KMS-11 (cell line): Measurements from ENCODE around the gene NXN.

ENCODE experiments used
- H2AFZ ChIP-seq: fragments of 200-600 bp; sonication (generic); 2 replicates; pipeline ENCODE4 v1.6.1; 2016; ENCODE audit warnings: antibody characterized with exemption, mixed run types, low read depth
- H3K27ac ChIP-seq: fragments of 200-600 bp; sonication (generic); 2 replicates; pipeline ENCODE4 v1.6.1; 2016; ENCODE audit warnings: mild to moderate bottlenecking, mixed run types
- H3K27me3 ChIP-seq: fragments of 200-600 bp; sonication (generic); 2 replicates; pipeline ENCODE4 v1.6.1; 2017; ENCODE audit warnings: mild to moderate bottlenecking, low read depth, mixed run types, moderate library complexity; ENCODE audit not compliant: insufficient read depth
- H3K36me3 ChIP-seq: fragments of 200-600 bp; sonication (generic); 2 replicates; pipeline ENCODE4 v1.6.1; 2017; ENCODE audit warnings: mild to moderate bottlenecking, mixed run types; ENCODE audit not compliant: insufficient read depth
- H3K4me1 ChIP-seq: fragments of 200-600 bp; sonication (generic); 2 replicates; pipeline ENCODE4 v1.6.1; 2016; ENCODE audit warnings: mild to moderate bottlenecking, low read depth, mixed run types; ENCODE audit not compliant: poor library complexity, severe bottlenecking
- H3K4me2 ChIP-seq: fragments of 200-600 bp; sonication (generic); 2 replicates; pipeline ENCODE4 v1.7.0; 2016; ENCODE audit warnings: mild to moderate bottlenecking, mixed run types
- H3K4me3 ChIP-seq: fragments of 200-600 bp; sonication (generic); IDR thresholded peaks from 2 replicates; pipeline ENCODE4 v1.6.1; 2017; ENCODE audit warnings: low read depth, low read length, mixed read lengths; ENCODE audit not compliant: insufficient read depth
- H3K79me2 ChIP-seq: fragments of 200-600 bp; sonication (generic); 2 replicates; pipeline ENCODE4 v1.6.1; 2016; ENCODE audit warnings: low read depth, mixed run types; ENCODE audit not compliant: insufficient read depth
- H3K9ac ChIP-seq: fragments of 200-600 bp; sonication (generic); 2 replicates; pipeline ENCODE4 v1.6.1; 2016; ENCODE audit warnings: mild to moderate bottlenecking, mixed run types
- H4K20me1 ChIP-seq: fragments of 200-600 bp; sonication (generic); 2 replicates; pipeline ENCODE4 v1.6.1; 2016; ENCODE audit warnings: mild to moderate bottlenecking, mixed run types; ENCODE audit not compliant: insufficient read depth
- TF ChIP-seq, protein P1 (sequence below): fragments of 200-600 bp; sonication (generic); conservative IDR thresholded peaks from 2 replicates; pipeline ENCODE4 v1.6.1; 2017; ENCODE audit warnings: low read depth, mild to moderate bottlenecking, antibody characterized with exemption, low read length, moderate library complexity, mixed read lengths

NXN gene

DNA sequence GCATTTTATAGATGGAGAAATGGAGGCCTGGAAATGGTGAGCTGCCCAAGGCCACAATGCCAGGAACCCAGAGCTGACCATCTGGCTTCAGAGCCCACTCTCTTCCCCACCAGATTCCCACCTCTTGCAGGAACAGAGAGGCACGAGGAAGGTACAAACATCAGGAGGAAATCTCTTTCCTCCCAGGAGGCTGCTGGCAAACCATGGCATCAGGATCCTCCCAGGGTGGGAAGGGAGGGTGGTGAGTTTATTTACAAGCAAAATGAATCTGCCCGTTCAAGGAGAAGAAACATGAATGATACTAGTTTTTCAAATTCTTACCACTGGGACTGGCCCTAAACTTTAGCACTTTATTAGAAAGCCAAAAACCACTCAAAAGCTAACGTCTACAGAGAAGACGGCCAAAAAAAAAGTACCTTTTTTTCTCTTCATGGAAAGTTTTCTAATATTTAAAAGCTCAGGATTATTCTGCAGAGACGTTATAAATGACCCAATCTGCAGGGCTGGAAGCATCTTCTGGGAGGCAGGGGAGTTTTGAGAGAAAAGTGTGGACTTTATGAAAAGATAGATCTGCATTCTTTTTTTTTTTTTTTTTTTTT lies 79.1 kb downstream of the NXN start:
- no peak overlapping the region for H3K4me2 ChIP-seq
- no peaks in the 10 kb centered on the region for H3K79me2 ChIP-seq
- H2AFZ ChIP-seq, result no peak overlapping the region
- H3K9ac ChIP-seq, result no peak overlapping the region
- no peak overlapping the region for H3K27ac ChIP-seq
- H3K4me1 ChIP-seq, result no peaks in the 10 kb centered on the region
- TF ChIP-seq, protein P1, sequence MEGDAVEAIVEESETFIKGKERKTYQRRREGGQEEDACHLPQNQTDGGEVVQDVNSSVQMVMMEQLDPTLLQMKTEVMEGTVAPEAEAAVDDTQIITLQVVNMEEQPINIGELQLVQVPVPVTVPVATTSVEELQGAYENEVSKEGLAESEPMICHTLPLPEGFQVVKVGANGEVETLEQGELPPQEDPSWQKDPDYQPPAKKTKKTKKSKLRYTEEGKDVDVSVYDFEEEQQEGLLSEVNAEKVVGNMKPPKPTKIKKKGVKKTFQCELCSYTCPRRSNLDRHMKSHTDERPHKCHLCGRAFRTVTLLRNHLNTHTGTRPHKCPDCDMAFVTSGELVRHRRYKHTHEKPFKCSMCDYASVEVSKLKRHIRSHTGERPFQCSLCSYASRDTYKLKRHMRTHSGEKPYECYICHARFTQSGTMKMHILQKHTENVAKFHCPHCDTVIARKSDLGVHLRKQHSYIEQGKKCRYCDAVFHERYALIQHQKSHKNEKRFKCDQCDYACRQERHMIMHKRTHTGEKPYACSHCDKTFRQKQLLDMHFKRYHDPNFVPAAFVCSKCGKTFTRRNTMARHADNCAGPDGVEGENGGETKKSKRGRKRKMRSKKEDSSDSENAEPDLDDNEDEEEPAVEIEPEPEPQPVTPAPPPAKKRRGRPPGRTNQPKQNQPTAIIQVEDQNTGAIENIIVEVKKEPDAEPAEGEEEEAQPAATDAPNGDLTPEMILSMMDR, result no peak
- no peaks in the 10 kb centered on the region for H3K36me3 ChIP-seq
- H3K4me3 ChIP-seq, result no peak overlapping the region
- H4K20me1 ChIP-seq, result no peaks in the 10 kb centered on the region
- H3K27me3 ChIP-seq, result peaks cover 30% of the 10 kb centered on the region; the same call in 1 of the 2 replicates

DNA sequence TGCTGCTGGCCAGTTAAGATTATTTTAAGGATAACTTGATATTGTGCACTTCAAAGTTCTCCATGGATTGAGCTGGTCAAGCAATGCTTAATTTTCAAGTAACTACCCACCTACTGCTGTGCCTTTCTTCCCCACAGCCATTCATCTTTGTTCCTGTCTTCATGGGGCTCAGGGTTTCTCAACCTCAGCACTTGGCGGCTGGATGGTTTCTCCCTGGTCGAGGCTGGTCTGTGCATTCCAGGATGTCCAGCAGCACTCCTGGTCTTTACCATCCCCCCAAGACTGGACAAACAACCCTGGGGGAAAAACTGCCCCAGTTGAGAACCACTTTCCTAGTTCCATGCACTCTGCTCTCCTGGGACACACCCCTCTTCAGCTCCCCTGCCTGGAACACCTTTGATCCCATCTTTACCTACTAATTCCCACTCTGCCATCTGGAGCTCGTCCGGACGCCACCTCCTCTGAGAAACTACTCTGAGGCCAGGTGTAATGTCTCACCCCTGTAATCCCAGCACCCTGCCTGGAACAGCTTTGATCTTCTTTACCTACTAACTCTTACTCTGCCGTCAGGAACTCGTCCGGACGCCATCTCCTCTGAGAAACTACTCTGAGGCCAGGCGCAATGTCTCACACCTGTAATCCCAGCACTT lies 81.5 kb downstream of the NXN start:
- Histone ChIP-seq H4K20me1 (no peaks in the 10 kb centered on the region), H3K27me3 (peaks cover 16% of the 10 kb centered on the region; the same call in 1 of the 2 replicates), H3K9ac (no peak overlapping the region), H3K36me3 (no peaks in the 10 kb centered on the region), H3K4me1 (no peaks in the 10 kb centered on the region), H3K4me2 (no peak overlapping the region), H3K27ac (no peak overlapping the region), H3K4me3 (no peak overlapping the region), H2AFZ (no peak overlapping the region), H3K79me2 (no peaks in the 10 kb centered on the region)
- TF ChIP-seq, protein P1, result no peak

DNA sequence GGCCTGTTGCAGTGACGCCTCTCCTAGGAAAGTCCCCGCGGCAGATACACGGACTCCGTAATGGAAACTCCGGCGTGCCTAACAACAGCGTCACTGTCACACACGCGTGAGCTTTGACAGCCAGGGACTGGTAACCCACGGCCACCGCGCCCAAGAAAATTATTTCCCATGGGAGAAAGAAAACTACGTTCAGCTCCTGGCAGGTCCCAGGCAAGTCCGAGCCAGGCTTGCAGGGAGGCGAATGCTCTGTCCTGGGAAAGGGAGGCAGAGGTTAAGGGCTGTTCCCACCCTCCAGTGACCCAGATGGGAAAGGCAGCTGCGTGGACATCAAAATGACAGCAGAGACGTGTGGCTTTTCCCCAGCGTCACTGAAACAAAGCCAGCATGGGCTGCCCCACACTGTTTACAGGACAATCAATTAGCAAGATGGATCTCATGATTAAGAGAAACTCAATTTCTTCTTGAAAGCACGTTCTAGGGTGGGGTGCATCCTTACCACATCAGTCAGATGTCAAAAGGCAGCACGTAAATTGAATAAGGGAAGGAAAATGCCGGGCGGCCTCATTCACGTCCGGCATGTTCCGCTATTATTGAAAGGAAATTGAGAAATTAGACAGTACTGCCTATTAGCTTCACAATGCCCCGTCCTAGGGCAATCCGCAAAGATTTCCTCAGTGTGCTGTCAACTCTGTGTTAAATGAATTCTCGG lies 82.5 kb downstream of the NXN start:
- H4K20me1 ChIP-seq, result no peaks in the 10 kb centered on the region
- H3K4me3 ChIP-seq, result no peak overlapping the region
- H3K4me1 ChIP-seq, result no peaks in the 10 kb centered on the region
- TF ChIP-seq, protein P1, result no peak
- no peak overlapping the region for H2AFZ ChIP-seq
- H3K79me2 ChIP-seq, result no peaks in the 10 kb centered on the region
- no peak overlapping the region for H3K4me2 ChIP-seq
- peaks cover 18% of the 10 kb centered on the region; the same call in 1 of the 2 replicates for H3K27me3 ChIP-seq
- H3K36me3 ChIP-seq, result no peaks in the 10 kb centered on the region
- H3K27ac ChIP-seq, result no peak overlapping the region
- H3K9ac ChIP-seq, result no peak overlapping the region

DNA sequence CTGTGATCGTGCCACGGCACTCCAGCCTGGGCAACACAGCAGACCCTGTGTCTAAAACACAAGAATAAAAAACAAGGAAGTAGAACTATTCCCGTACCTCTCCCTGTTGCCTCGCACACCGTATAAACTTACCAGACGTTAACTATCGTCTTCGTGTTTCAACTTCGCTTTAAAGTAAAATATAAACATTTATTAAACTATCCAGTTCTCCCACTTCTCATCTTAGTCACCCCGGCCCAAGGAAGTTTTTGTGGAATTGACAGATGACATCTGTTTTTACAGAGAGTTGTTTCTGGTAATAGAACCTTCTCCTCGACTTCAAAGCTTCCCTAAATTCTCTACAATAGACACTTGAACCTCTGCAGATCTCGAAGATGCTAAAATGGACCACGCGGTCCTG lies 83.1 kb downstream of the NXN start:
- Histone ChIP-seq H3K27me3 (peaks cover 18% of the 10 kb centered on the region; the same call in 1 of the 2 replicates), H4K20me1 (no peaks in the 10 kb centered on the region), H3K9ac (no peak overlapping the region), H3K27ac (no peak overlapping the region), H3K36me3 (no peaks in the 10 kb centered on the region), H3K4me2 (no peak overlapping the region), H3K4me1 (no peaks in the 10 kb centered on the region), H3K79me2 (no peaks in the 10 kb centered on the region), H2AFZ (no peak overlapping the region), H3K4me3 (no peak overlapping the region)
- TF ChIP-seq, protein P1, result no peak
